K562 (cell line): ENCODE data around the gene KIFC3. TPM values are rescaled to one million over a fixed set of nuclear protein-coding genes. Genes with fewer than 3 reads are reported as not detected.

ENCODE experiments used
- ATAC-seq: fragments of 200-7000 bp; cut with Tn5 transposase; 3 replicates; pipeline ENCODE4 v1.9.1; 2020; ENCODE audit warnings: moderate library complexity
- BruUV-seq: library from RNA; stranded (reverse); fragments of 400-500 nt; replicated peaks from 2 replicates; lab custom pipeline; 2021; lab: Mats Ljungman, UMichigan
- CTCF ChIA-PET: fragments of 300-600 bp; formaldehyde crosslinking; extraction: SDS; loops from one replicate; lab custom pipeline; 2021; ENCODE audit warnings: low intra/inter-chr PET ratio; lab: Yijun Ruan, JAX
- POLR2A ChIA-PET: fragments of 300-600, 350-650 bp; sonication (Branson Sonifier 250); formaldehyde crosslinking; extraction: SDS; loops from one replicate; lab custom pipeline; 2021; ENCODE audit warnings: antibody characterized with exemption, inconsistent platforms; lab: Yijun Ruan, JAX
- DNase-seq, 4 experiments: peaks; one replicate each; pipeline versions ENCODE4 v3.0.0 to v3.0.0-alpha.2; 2011 to 2018; ENCODE audit warnings: low spot score in 3 of 4, mixed read lengths in 3 of 4; ENCODE audit errors: extremely low read depth in 1 of 4
- FAIRE-seq: peaks from 2 replicates; lab custom pipeline; 2011; peaks lifted over from hg19 to GRCh38; lab: Jason Lieb, UNC
- H2AFZ ChIP-seq: 2 replicates; pipeline ENCODE4 v1.6.0; 2011; ENCODE audit warnings: low read depth, low read length, control low read depth, inconsistent platforms
- H3K27ac ChIP-seq: fragments of 200-600 bp; 3 replicates; pipeline ENCODE4 v1.8.0; 2011; ENCODE audit warnings: low read depth, mild to moderate bottlenecking, control low read depth, inconsistent platforms, low read length, moderate library complexity, mixed read lengths; ENCODE audit errors: extremely low read depth
- H3K27me3 ChIP-seq, 2 experiments: fragments of 300-600 bp in 1 of 2; 2 replicates in 1 of 2; 3 replicates in 1 of 2; pipeline versions ENCODE4 v1.6.0 to v1.8.0; 2011; ENCODE audit warnings: inconsistent platforms in 2 of 2, low read length in 2 of 2, mild to moderate bottlenecking in 1 of 2, mixed read lengths in 1 of 2, moderate library complexity in 1 of 2; ENCODE audit not compliant: control insufficient read depth in 2 of 2, insufficient read depth in 2 of 2
- H3K36me3 ChIP-seq: fragments of 300-600 bp; 3 replicates; pipeline ENCODE4 v1.8.0; 2011; ENCODE audit warnings: mild to moderate bottlenecking, low read length, inconsistent platforms; ENCODE audit not compliant: control insufficient read depth, insufficient read depth
- H3K4me1 ChIP-seq, 2 experiments: fragments of 200-600 bp in 1 of 2; replicated peaks in 1 of 2; 2 replicates in 1 of 2; 3 replicates in 1 of 2; pipeline versions ENCODE4 v1.5.1 to v1.8.0; 2011; ENCODE audit warnings: inconsistent platforms in 2 of 2, low read length in 2 of 2, mild to moderate bottlenecking in 1 of 2, mixed read lengths in 1 of 2, moderate library complexity in 1 of 2; ENCODE audit not compliant: control insufficient read depth in 2 of 2, insufficient read depth in 2 of 2
- H3K4me2 ChIP-seq: 2 replicates; pipeline ENCODE4 v1.6.1; 2011; ENCODE audit warnings: low read length, control low read depth, inconsistent platforms, mixed read lengths; ENCODE audit not compliant: insufficient read depth
- H3K4me3 ChIP-seq: fragments of 200-600 bp; sonication (generic), shearing (Covaris generic); 2 replicates; pipeline ENCODE4 v1.5.1; 2016; ENCODE audit warnings: control low read depth, inconsistent platforms
- H3K79me2 ChIP-seq: fragments of 200-600 bp; 3 replicates; pipeline ENCODE4 v1.8.0; 2011; ENCODE audit warnings: low read length, inconsistent platforms; ENCODE audit not compliant: control insufficient read depth, insufficient read depth
- H3K9ac ChIP-seq, 2 experiments: 2 replicates each; pipeline versions ENCODE4 v1.6.0 to v1.6.1; 2011; ENCODE audit warnings: low read depth in 2 of 2, low read length in 2 of 2, control low read depth in 1 of 2, inconsistent platforms in 1 of 2, mild to moderate bottlenecking in 1 of 2, mixed read lengths in 1 of 2; ENCODE audit not compliant: insufficient read depth in 1 of 2
- H3K9me1 ChIP-seq: one replicate; pipeline ENCODE4 v1.6.0; 2011; ENCODE audit warnings: inconsistent platforms, mild to moderate bottlenecking, low read length, moderate library complexity; ENCODE audit not compliant: control insufficient read depth, insufficient read depth
- H3K9me3 ChIP-seq: replicated peaks from 2 replicates; pipeline ENCODE4 v1.5.1; 2011; ENCODE audit warnings: low read depth, low read length, inconsistent platforms; ENCODE audit not compliant: control insufficient read depth, insufficient read depth
- H4K20me1 ChIP-seq: replicated peaks from 2 replicates; pipeline ENCODE4 v1.6.1; 2011; ENCODE audit warnings: low read length, inconsistent platforms, mixed read lengths; ENCODE audit not compliant: control insufficient read depth, insufficient read depth
- ATF7 ChIP-seq: fragments of 450-650 bp; IDR thresholded peaks from 2 replicates; pipeline ENCODE4 v1.7.1; 2014; ENCODE audit warnings: mild to moderate bottlenecking, moderate library complexity
- BCOR ChIP-seq: fragments of 450-650 bp; IDR thresholded peaks from 2 replicates; pipeline ENCODE4 v1.6.1; 2016
- FUS ChIP-seq: fragments of 200-400 bp; formaldehyde crosslinking; optimal IDR thresholded peaks from 2 replicates; pipeline ENCODE3; 2017; ENCODE audit warnings: low read depth, low read length
- GABPB2 ChIP-seq: fragments of 250-450 bp; sonication (Bioruptor Pico); conservative IDR thresholded peaks from 2 replicates; pipeline ENCODE4 v1.5.1; 2021; ENCODE audit warnings: mild to moderate bottlenecking
- MIER1 ChIP-seq: fragments of 450-650 bp; IDR thresholded peaks from 2 replicates; pipeline ENCODE4 v1.6.1; 2016; ENCODE audit warnings: antibody characterized with exemption, mild to moderate bottlenecking, low read depth
- NFATC3 ChIP-seq: fragments of 450-650 bp; IDR thresholded peaks from 2 replicates; pipeline ENCODE4 v1.6.1; 2017; ENCODE audit warnings: mild to moderate bottlenecking
- PRDM10 ChIP-seq: fragments of 450-650 bp; IDR thresholded peaks from 2 replicates; pipeline ENCODE4 v1.6.1; 2018; ENCODE audit not compliant: partially characterized antibody
- SMARCA4 ChIP-seq: fragments of 450-650 bp; IDR thresholded peaks from 2 replicates; pipeline ENCODE4 v1.6.1; 2016
- SMARCA5 ChIP-seq: fragments of 450-650 bp; IDR thresholded peaks from 2 replicates; pipeline ENCODE4 v1.6.1; 2016
- TCF7L2 ChIP-seq: fragments of 150-350 bp; IDR thresholded peaks from 2 replicates; pipeline ENCODE4 v1.6.1; 2016; ENCODE audit warnings: low read depth, mild to moderate bottlenecking, low read length, moderate library complexity
- ZNF124 ChIP-seq: sonication (generic); formaldehyde crosslinking; IDR thresholded peaks from 2 replicates; pipeline ENCODE4 v1.8.1; 2022; ENCODE audit warnings: missing genetic modification reagents
- ZNF766 ChIP-seq: fragments of 200-800 bp; sonication (Bioruptor generic); conservative IDR thresholded peaks from 2 replicates; pipeline ENCODE4 v1.6.1; 2016; ENCODE audit warnings: missing genetic modification characterization, missing compliant biosample characterization
- ZNF77 ChIP-seq: fragments of 250-450 bp; sonication (Bioruptor Pico); IDR thresholded peaks from 2 replicates; pipeline ENCODE4 v1.5.0; 2020
- WGBS: fragments of 100-300 bp; shearing (Covaris generic); methylation state at CpG from one replicate; pipeline ENCODE4 v1.1.6; 2016; ENCODE audit warnings: low coverage, mixed read lengths; ENCODE audit not compliant: insufficient coverage; ENCODE audit errors: missing lambda C conversion rate; 5-methylcytosine and 5-hydroxymethylcytosine counted together
- in situ Hi-C: fragments of 300-500 bp; cut with MboI; formaldehyde crosslinking; loops from 4 replicates; pipeline ENCODE4 v1.15.0; 2018; ENCODE audit warnings: inconsistent platforms, mixed read lengths
- intact Hi-C: fragments of 100-400 bp; cut with micrococcal nuclease; formaldehyde crosslinking; loops from 2 replicates; pipeline ENCODE4 v1.14.2; 2022
- polyA plus RNA-seq, 8 experiments: library from polyadenylated mRNA; depleted of rRNA in 4 of 8; stranded (reverse) in 5 of 8; unstranded in 3 of 8; fragments of >200 nt; fragmentation: Nextera tagmentation in 2 of 8; fragmentation: Illumina TruSeq in 1 of 8; extraction: Ambion mirVana in 2 of 8; extraction: Trizol in 1 of 8; gene quantifications; 2 replicates each; pipeline versions ENCODE4 v1.2.1 to v1.2.3, GENCODE V29; 2011 to 2014; ENCODE audit warnings: inconsistent platforms in 1 of 8, missing spikeins in 1 of 8
- total RNA-seq, 7 experiments: library from RNA; depleted of rRNA in 6 of 7; stranded (reverse); fragments of >200 nt in 6 of 7; fragmentation: Illumina TruSeq in 2 of 7; extraction: Trizol in 2 of 7; gene quantifications; 2 replicates each; pipeline versions ENCODE4 v1.2.1 to v1.2.3, GENCODE V29; 2011 to 2021; ENCODE audit warnings: low replicate concordance in 1 of 7

Gene KIFC3
- total and polyA plus RNA-seq, 9 of the 15 experiments (the other 6 are each of a cell fraction or from before 2014, with no cell fraction given) = 0.23 to 105 (median 26.2) TPM

DNA sequence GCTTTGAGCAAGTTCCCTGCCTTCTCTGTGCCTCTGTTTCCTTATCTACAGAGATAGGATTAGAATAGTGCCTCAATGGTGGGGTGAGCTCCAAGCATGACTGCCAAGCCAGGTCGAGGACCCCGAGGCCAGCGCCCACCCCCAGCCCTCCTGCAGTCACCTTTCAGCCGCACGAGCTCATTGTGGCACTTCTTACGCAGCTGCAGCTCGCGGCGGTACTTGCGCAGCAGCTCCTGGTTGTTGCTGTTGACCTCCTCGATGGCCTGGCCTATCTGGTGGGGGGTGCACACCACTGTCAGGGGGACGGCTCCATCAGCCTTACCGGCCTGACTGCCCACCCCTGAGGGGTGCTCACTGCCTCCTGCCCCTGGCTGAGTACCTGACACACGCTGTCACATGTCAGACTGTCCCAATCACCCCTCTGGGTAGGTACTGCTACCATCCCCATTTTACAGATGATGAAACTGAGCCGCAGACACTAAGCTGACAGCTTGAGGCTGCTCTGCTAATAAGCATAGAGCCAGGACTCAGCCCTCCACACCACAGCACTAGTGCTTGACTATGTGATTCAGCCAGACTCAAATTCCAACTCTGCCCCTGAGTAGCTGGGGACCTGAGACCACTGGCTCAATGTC is 35.5 kb downstream of the KIFC3 start:
- no peak overlapping the region for H2AFZ ChIP-seq
- in situ Hi-C loops (no loop called here), intact Hi-C loops (no loop called here)
- DNase-seq = no peak
- 85% methylated on average over 14 of the region's 15 CpGs for WGBS
- no peak for ATAC-seq
- CTCF ChIA-PET = interaction anchor here (0.7 kb wide), 1 partner anchor 234 kb away, joined by 3 read pairs; the partner anchor contains the start of gene ZNF319
- H3K79me2 ChIP-seq = no peaks in the 10 kb centered on the region
- H3K4me3 ChIP-seq = no peak overlapping the region
- H4K20me1 ChIP-seq = no peaks in the 10 kb centered on the region
- H3K27ac ChIP-seq = no peak overlapping the region
- H3K4me2 ChIP-seq = no peak overlapping the region
- TF ChIP-seq BCOR (peak; percentile 27; the same call in 1 of the 2 replicates), GABPB2 (CRISPR knock-in tag) (no peak), SMARCA5 (0 out of 2 replicates have a peak, but pooled peaks have one; percentile 43)
- TF ChIP-seq, all 486 proteins: peak for 2
- Histone ChIP-seq H3K4me1 (peaks cover 4 to 20% of the 10 kb centered on the region in 2 experiments; a peak in 3 of 5 replicates), H3K9me3 (no peaks in the 10 kb centered on the region), H3K9me1 (no peaks in the 10 kb centered on the region), H3K9ac (no peak overlapping the region; a peak in 1 of 4 replicates), H3K27me3 (no peaks in the 10 kb centered on the region), H3K36me3 (peaks cover 86% of the 10 kb centered on the region)
- POLR2A ChIA-PET = interaction anchor here (0.6 to 0.9 kb wide), 3 partner anchors 13 to 44 kb away, joined by 3 read pairs; no protein-coding TSS in a partner anchor
- no peak for FAIRE-seq
- BruUV-seq = no TSS peak

GRCh38 chr16:57765160-57765728 is 37.0 kb downstream of the KIFC3 start:
- BruUV-seq = no TSS peak
- ChIA-PET CTCF (interaction anchor here (0.7 kb wide), 1 partner anchor 189 kb away, joined by 3 read pairs; no protein-coding TSS in a partner anchor), POLR2A (no interaction called here)
- Histone ChIP-seq H3K27ac (no peak overlapping the region; the same call in 2 of the 3 replicates), H3K4me3 (no peak overlapping the region), H2AFZ (no peak overlapping the region), H3K4me1 (peaks cover 4 to 28% of the 10 kb centered on the region in 2 experiments; a peak in 3 of 5 replicates), H3K9ac (peak overlapping the region in 1 of 2 experiments; percentile 53; a peak in 1 of 4 replicates), H3K79me2 (no peaks in the 10 kb centered on the region), H3K9me3 (no peaks in the 10 kb centered on the region), H3K27me3 (no peaks in the 10 kb centered on the region), H3K4me2 (peak overlapping the region; percentile 29; the same call in 1 of the 2 replicates), H3K9me1 (no peaks in the 10 kb centered on the region), H4K20me1 (no peaks in the 10 kb centered on the region), H3K36me3 (peaks cover 85% of the 10 kb centered on the region)
- ATAC-seq = no peak
- DNase-seq = no peak
- no peak for FAIRE-seq
- WGBS = 49% methylated on average over 13 of the region's 17 CpGs
- intact Hi-C loops (no loop called here), in situ Hi-C loops (no loop called here)
- TF ChIP-seq ZNF77 (CRISPR knock-in tag) (no peak), ZNF124 (no peak), ATF7 (peak; percentile 86), MIER1 (no peak), SMARCA4 (no peak), NFATC3 (no peak), ZNF766 (CRISPR knock-in tag) (no peak), FUS (no peak), TCF7L2 (no peak), PRDM10 (peak; percentile 98)
